Psoas muscle (tissue), 8 donors: Measurements from ENCODE around the gene TMEM163. TPM values are rescaled to one million over a fixed set of nuclear protein-coding genes. Genes with fewer than 3 reads are reported as not detected.

Source experiments
- ATAC-seq, 4 donors: fragments of 200-7000 bp; cut with Tn5 transposase; one replicate each; pipeline ENCODE4 v1.9.1; 2020; ENCODE audit warnings: moderate library complexity in 3 of 4, mild to moderate bottlenecking in 2 of 4
- DNase-seq, 2 donors: peaks; one replicate each; pipeline ENCODE4 v3.0.0-alpha.2; 2020
- H3K27ac ChIP-seq: fragments of 200-600 bp; one replicate; pipeline ENCODE4 v1.8.0; 2022
- H3K27me3 ChIP-seq, 3 donors: fragments of 200-600 bp in 1 of 3; one replicate each; pipeline versions ENCODE4 v1.6.1 to v1.8.0; 2013 to 2022; ENCODE audit warnings: low read length in 2 of 3, mild to moderate bottlenecking in 2 of 3, moderate library complexity in 1 of 3; ENCODE audit not compliant: insufficient read depth in 3 of 3
- H3K36me3 ChIP-seq, 2 donors: fragments of 200-600 bp in 1 of 2; one replicate each; pipeline versions ENCODE4 v1.6.1 to v1.8.0; 2013 to 2022; ENCODE audit warnings: low read depth in 1 of 2, mild to moderate bottlenecking in 1 of 2, moderate library complexity in 1 of 2; ENCODE audit not compliant: insufficient read depth in 1 of 2
- H3K4me1 ChIP-seq: fragments of 200-600 bp; one replicate; pipeline ENCODE4 v1.8.0; 2022
- H3K4me3 ChIP-seq: fragments of 200-600 bp; one replicate; pipeline ENCODE4 v1.8.0; 2022; ENCODE audit warnings: mild to moderate bottlenecking
- H3K9me3 ChIP-seq: fragments of 200-600 bp; one replicate; pipeline ENCODE4 v1.8.0; 2022
- CTCF ChIP-seq: fragments of 200-600 bp; IDR thresholded peaks from one replicate; pipeline ENCODE4 v1.8.0; 2022; ENCODE audit warnings: antibody characterized with exemption
- WGBS, 3 donors: extraction: QIAGEN DNeasy Blood & Tissue Kit; methylation state at CpG; one replicate each; pipeline versions ENCODE4 v1.1.6 to v1.1.7; 2013; 5-methylcytosine and 5-hydroxymethylcytosine counted together
- intact Hi-C, 2 donors: fragments of 100-400 bp; cut with DNase I; formaldehyde crosslinking; loops; one replicate each; pipeline versions ENCODE4 v1.11.0 to v1.14.2; 2022
- polyA plus RNA-seq, 3 donors: library from polyadenylated mRNA; stranded (reverse); fragments of 200-250 nt; gene quantifications; one replicate each; pipeline ENCODE4 v1.2.3, GENCODE V29; 2013
- total RNA-seq, 4 donors: library from RNA; stranded (reverse); fragmentation: NEBNext Ultra II Directional in 2 of 4; extraction: Animal tissue kit (Norgen Biotek cat#: 25700) in 2 of 4; gene quantifications; one replicate each; pipeline versions ENCODE4 v1.2.1 to v1.2.4, GENCODE V29; 2021 to 2023
- donor health status: healthy with polysubstance abuse.
- donor health status: DM: no; HTN: no; CAD: no; lungs with moderate emphysema.
- donor health status: Bipolar disorder and iron deficiency.
- donor health status: healthy.
- donor health status: DM: yes; HTN: yes; CAD: no.
- donor health status: DM: no; HTN: no; CAD: no.
- donor health status: DM: no; HTN: no; CAD: no.
- donor health status: DM: yes; HTN: yes; CAD: no.

Gene TMEM163
- total and polyA plus RNA-seq, 7 donors = 0.17 to 0.52 (median 0.28) TPM; not detected in 1

- ATAC-seq (no peak), DNase-seq (no peak)
- H3K36me3 ChIP-seq = no peaks in the 10 kb centered on the region
- no peaks in the 10 kb centered on the region for H3K27me3 ChIP-seq
- H3K9me3 ChIP-seq = no peaks in the 10 kb centered on the region
- 90% methylated on average over 6 of the region's 6 CpGs for WGBS, 3 donors
- H3K4me1 ChIP-seq = no peaks in the 10 kb centered on the region
- intact Hi-C loops = no loop called here
- H3K4me3 ChIP-seq = no peak overlapping the region
- no peak overlapping the region for H3K27ac ChIP-seq
- no peak for TF ChIP-seq CTCF
Observed at GRCh38 chr2:134501476-134502091, 217.2 kb downstream of the TMEM163 start.

DNA sequence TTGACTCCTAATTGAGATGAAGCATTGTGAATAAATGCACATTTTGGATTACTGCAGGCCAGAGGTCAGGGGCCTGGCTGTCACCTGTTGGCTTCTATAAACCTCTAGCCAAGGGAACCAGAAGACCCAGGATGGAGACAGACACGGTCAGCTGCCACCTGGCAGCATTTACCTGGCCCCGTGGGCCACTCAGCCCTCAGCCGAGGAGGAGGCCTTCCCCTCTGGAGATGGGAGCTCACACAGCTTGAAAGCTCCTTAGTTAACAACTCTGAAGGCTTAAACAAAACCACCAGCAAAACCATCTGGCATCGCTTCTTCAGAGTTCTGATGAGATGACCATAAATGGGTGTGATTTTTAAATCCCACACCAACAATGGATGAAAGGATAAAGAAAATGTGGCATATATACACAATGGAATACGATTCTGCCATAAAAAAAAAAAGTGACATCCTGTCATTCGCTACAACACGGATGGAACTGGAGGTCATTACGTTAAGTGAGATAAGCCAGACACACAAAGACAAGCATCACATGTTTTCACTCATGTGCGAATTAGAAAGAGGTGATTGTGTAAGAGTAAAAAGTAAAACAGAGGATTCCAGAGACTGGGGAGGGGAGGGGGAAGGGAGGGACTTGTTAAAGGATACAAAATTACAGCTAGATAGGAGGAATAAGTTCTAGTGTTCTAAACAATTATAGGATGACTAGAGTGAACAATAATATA, 218.4 kb downstream of the TMEM163 start:
- TF ChIP-seq CTCF = no peak
- Histone ChIP-seq H3K36me3 (no peaks in the 10 kb centered on the region), H3K27me3 (no peaks in the 10 kb centered on the region), H3K9me3 (no peaks in the 10 kb centered on the region), H3K4me3 (no peak overlapping the region), H3K4me1 (no peaks in the 10 kb centered on the region), H3K27ac (no peak overlapping the region)
- intact Hi-C loops = no loop called here
- 71 to 75% (median 74%) methylated on average over 9 of the region's 9 CpGs for WGBS, 3 donors
- ATAC-seq (no peak), DNase-seq (no peak)

DNA sequence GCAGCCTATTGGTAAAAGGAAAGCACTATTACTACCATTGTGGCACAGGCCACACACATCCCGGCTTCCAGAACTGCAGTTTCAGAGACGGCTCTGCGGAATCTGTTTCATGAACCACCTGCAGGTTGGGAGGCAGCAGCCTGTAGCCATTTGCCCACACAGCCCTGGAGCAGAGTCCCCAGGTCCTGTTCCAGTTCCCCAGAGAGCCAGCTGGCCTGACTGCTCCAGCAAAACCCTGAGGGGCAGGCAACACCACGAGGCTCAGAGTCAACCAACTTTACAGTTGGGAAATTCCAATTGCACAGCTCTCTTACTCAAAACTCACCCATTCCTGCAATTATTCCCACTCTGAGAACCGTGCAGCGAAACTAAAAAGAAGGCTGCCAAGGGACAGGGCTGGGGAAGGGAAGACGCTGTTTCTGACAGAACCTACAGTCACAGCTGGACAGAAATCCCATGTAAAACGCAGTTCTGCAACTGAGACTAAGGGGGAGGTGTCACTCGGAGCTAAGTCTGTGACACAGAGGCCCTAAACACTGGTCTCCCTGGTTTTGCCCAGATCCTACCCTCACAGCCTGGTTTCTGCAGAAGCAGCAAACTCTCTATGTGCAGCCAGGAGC, 219.4 kb downstream of the TMEM163 start:
- WGBS, 3 donors = 30 to 49% (median 34%) methylated on average over 9 of the region's 9 CpGs
- no peak for TF ChIP-seq CTCF
- Histone ChIP-seq H3K36me3 (no peaks in the 10 kb centered on the region), H3K27ac (no peak overlapping the region), H3K4me3 (no peak overlapping the region), H3K9me3 (no peaks in the 10 kb centered on the region), H3K4me1 (no peaks in the 10 kb centered on the region), H3K27me3 (peaks cover 0 to 6% (median 0%) of the 10 kb centered on the region in 3 donors)
- intact Hi-C loops = no loop called here
- DNase-seq = no peak
- no peak for ATAC-seq

DNA sequence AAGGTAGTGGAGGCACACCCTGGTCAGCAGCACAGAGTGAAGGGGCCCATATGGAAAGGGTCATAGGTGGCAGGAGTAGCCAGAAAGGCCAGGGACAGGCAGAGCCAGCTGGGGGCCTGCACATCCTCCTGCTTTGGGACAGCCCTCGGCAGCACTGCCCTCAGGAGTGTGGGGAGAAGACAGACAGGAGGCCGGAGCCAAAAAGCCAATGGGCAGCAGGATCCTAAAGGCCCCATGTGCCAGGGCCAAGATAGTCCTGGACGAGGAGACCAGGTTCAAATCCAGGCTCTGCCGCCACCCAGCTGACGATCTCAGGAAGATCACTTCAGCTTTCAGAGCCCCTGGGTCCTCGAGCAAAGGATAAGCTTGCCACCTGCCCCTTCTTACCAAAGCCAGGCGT, 220.1 kb downstream of the TMEM163 start:
- H3K27ac ChIP-seq = no peak overlapping the region
- no peaks in the 10 kb centered on the region for H3K4me1 ChIP-seq
- ATAC-seq (no peak), DNase-seq (no peak)
- no peaks in the 10 kb centered on the region for H3K9me3 ChIP-seq
- no peak for TF ChIP-seq CTCF
- no peak overlapping the region for H3K4me3 ChIP-seq
- H3K27me3 ChIP-seq = peaks cover 0 to 6% (median 0%) of the 10 kb centered on the region in 3 donors
- intact Hi-C loops = no loop called here
- no peaks in the 10 kb centered on the region for H3K36me3 ChIP-seq
- WGBS, 3 donors = 73 to 84% (median 75%) methylated on average over 7 of the region's 7 CpGs
